NCI-H345 (cell line): ENCODE results near the gene MAST4.

Source experiments
- DNase-seq: peaks from one replicate; lab custom pipeline; 2025; lab: John Stamatoyannopoulos, UW

MAST4 gene

GRCh38 chr5:66960369-66961137, 364.4 kb downstream of the MAST4 start:
- DNase-seq: peak; percentile 72

- DNase-seq: no peak
Measured at GRCh38 chr5:66963559-66963971, 367.4 kb downstream of the MAST4 start.

- no peak for DNase-seq
Measured at GRCh38 chr5:66966439-66966838, 370.2 kb downstream of the MAST4 start.

GRCh38 chr5:66967102-66967501, 370.9 kb downstream of the MAST4 start:
- no peak for DNase-seq

- no peak for DNase-seq
Measured at GRCh38 chr5:66967826-66968262, 371.7 kb downstream of the MAST4 start.

GRCh38 chr5:66969484-66969883, 373.3 kb downstream of the MAST4 start:
- DNase-seq: no peak

GRCh38 chr5:66969963-66970362, 373.8 kb downstream of the MAST4 start:
- DNase-seq: no peak

- no peak for DNase-seq
Measured at GRCh38 chr5:66972004-66972403, 375.8 kb downstream of the MAST4 start.

GRCh38 chr5:66974256-66974655, 378.1 kb downstream of the MAST4 start:
- no peak for DNase-seq

- no peak for DNase-seq
Measured at GRCh38 chr5:66976108-66976507, 379.9 kb downstream of the MAST4 start.

- DNase-seq: no peak
Measured at GRCh38 chr5:66979738-66980137, 383.5 kb downstream of the MAST4 start.

GRCh38 chr5:66981266-66982055, 385.3 kb downstream of the MAST4 start:
- DNase-seq: peak; percentile 9

GRCh38 chr5:66982056-66982387, 385.8 kb downstream of the MAST4 start:
- no peak for DNase-seq

GRCh38 chr5:66982470-66982869, 386.3 kb downstream of the MAST4 start:
- no peak for DNase-seq

- no peak for DNase-seq
Measured at GRCh38 chr5:66985417-66985816, 389.2 kb downstream of the MAST4 start.

- no peak for DNase-seq
Measured at GRCh38 chr5:66986009-66986408, 389.8 kb downstream of the MAST4 start.

- DNase-seq: no peak
Measured at GRCh38 chr5:66986534-66986933, 390.3 kb downstream of the MAST4 start.

- no peak for DNase-seq
Measured at GRCh38 chr5:66987126-66987525, 390.9 kb downstream of the MAST4 start.

- no peak for DNase-seq
Measured at GRCh38 chr5:66987540-66987939, 391.3 kb downstream of the MAST4 start.

GRCh38 chr5:66987949-66988838, 392.0 kb downstream of the MAST4 start:
- peak; percentile 20 for DNase-seq

GRCh38 chr5:66989286-66989685, 393.1 kb downstream of the MAST4 start:
- DNase-seq: no peak

GRCh38 chr5:66989781-66990180, 393.6 kb downstream of the MAST4 start:
- DNase-seq: no peak
